MM.1S (cell line): Measurements from ENCODE around the gene HNRNPA1.
"Not testable (repeated sequence)": the region's sequence is repeated elsewhere in the genome, so short reads cannot be mapped to it uniquely, and the experiment has no call there.

ENCODE experiments used
- DNase-seq: peaks from one replicate; pipeline ENCODE4 v3.0.0-alpha.2; 2015
- H2AFZ ChIP-seq: fragments of 300-600 bp; sonication (generic); 2 replicates; pipeline ENCODE4 v1.6.0; 2016; ENCODE audit warnings: antibody characterized with exemption, low read length
- H3F3A ChIP-seq: fragments of 300-600 bp; sonication (generic); 2 replicates; pipeline ENCODE4 v1.6.1; 2016; ENCODE audit warnings: mild to moderate bottlenecking, antibody characterized with exemption, low read length, moderate library complexity, mixed read lengths; ENCODE audit not compliant: insufficient read depth
- H3K27ac ChIP-seq: fragments of 300-600 bp; sonication (generic); 2 replicates; pipeline ENCODE4 v1.5.1; 2016; ENCODE audit warnings: mild to moderate bottlenecking, low read length
- H3K27me3 ChIP-seq: fragments of 300-600 bp; sonication (generic); replicated peaks from 2 replicates; pipeline ENCODE4 v1.6.0; 2016; ENCODE audit warnings: low read length; ENCODE audit not compliant: insufficient read depth
- H3K36me3 ChIP-seq: fragments of 300-600 bp; sonication (generic); replicated peaks from 2 replicates; pipeline ENCODE4 v1.6.1; 2016; ENCODE audit warnings: mild to moderate bottlenecking, low read length, mixed read lengths; ENCODE audit not compliant: insufficient read depth
- H3K4me1 ChIP-seq: fragments of 300-600 bp; sonication (generic); 2 replicates; pipeline ENCODE4 v1.6.1; 2016; ENCODE audit warnings: low read length, mixed read lengths
- H3K4me2 ChIP-seq: fragments of 300-600 bp; sonication (generic); 2 replicates; pipeline ENCODE4 v1.6.0; 2016; ENCODE audit warnings: low read depth, low read length
- H3K4me3 ChIP-seq: fragments of 300-600 bp; sonication (generic); 2 replicates; pipeline ENCODE4 v1.5.1; 2016; ENCODE audit warnings: low read length, mixed read lengths
- H3K79me2 ChIP-seq: fragments of 300-600 bp; sonication (generic); 2 replicates; pipeline ENCODE4 v1.6.1; 2016; ENCODE audit warnings: mixed run types, low read length, mixed read lengths
- H3K9ac ChIP-seq: fragments of 300-600 bp; sonication (generic); 2 replicates; pipeline ENCODE4 v1.6.1; 2016; ENCODE audit warnings: low read length, mixed read lengths
- H3K9me2 ChIP-seq: fragments of 300-600 bp; sonication (generic); replicated peaks from 2 replicates; pipeline ENCODE4 v1.6.1; 2016; ENCODE audit warnings: mild to moderate bottlenecking, low read length, mixed read lengths; ENCODE audit not compliant: insufficient read depth
- H3K9me3 ChIP-seq: fragments of 300-600 bp; sonication (generic); replicated peaks from 2 replicates; pipeline ENCODE4 v1.6.1; 2016; ENCODE audit warnings: mild to moderate bottlenecking, low read length, mixed read lengths; ENCODE audit not compliant: insufficient read depth
- H4K20me1 ChIP-seq: fragments of 300-600 bp; sonication (generic); 2 replicates; pipeline ENCODE4 v1.6.1; 2016; ENCODE audit warnings: mild to moderate bottlenecking, low read length, moderate library complexity, mixed read lengths; ENCODE audit not compliant: insufficient read depth
- EZH2 ChIP-seq: fragments of 300-600 bp; sonication (generic); optimal IDR thresholded peaks from 2 replicates; pipeline ENCODE3; 2017; ENCODE audit warnings: low read depth, mild to moderate bottlenecking, antibody characterized with exemption, low read length, mixed read lengths
- EZH2phosphoT487 ChIP-seq: fragments of 300-600 bp; sonication (generic); IDR thresholded peaks from 2 replicates; pipeline ENCODE4 v1.6.1; 2018; ENCODE audit warnings: antibody characterized with exemption, low read length
- TF ChIP-seq, protein P1 (sequence below): fragments of 300-600 bp; sonication (generic); IDR thresholded peaks from 2 replicates; pipeline ENCODE4 v1.5.1; 2016; ENCODE audit warnings: antibody characterized with exemption, low read length, mixed read lengths

The HNRNPA1 gene

DNA sequence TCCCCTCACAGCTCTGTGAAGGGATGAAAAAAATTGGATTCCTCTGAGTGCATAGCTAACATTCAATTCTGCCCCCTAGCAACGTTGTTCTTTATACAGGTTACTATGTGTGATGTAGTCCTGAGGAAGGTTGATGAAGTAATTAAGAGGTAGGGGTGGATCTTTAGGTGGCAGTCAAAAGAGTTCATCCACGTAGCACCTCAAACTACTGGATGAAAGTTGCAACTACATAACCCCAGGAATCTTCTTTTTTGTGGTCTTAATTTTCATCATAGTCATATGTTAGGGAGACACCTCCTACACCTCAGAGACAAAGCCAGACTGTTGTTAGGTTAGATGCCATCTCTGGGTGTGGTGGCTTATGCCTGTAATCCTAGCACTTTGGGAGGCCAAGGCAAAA lies 30.5 kb downstream of the HNRNPA1 start:
- no peaks in the 10 kb centered on the region for H3K4me1 ChIP-seq
- H3F3A ChIP-seq = no peaks in the 10 kb centered on the region
- H3K4me2 ChIP-seq = no peak overlapping the region
- H3K27me3 ChIP-seq = no peaks in the 10 kb centered on the region
- no peak for DNase-seq
- no peaks in the 10 kb centered on the region for H3K79me2 ChIP-seq
- H3K9me2 ChIP-seq = no peaks in the 10 kb centered on the region
- H3K9me3 ChIP-seq = no peaks in the 10 kb centered on the region
- TF ChIP-seq, protein P1, sequence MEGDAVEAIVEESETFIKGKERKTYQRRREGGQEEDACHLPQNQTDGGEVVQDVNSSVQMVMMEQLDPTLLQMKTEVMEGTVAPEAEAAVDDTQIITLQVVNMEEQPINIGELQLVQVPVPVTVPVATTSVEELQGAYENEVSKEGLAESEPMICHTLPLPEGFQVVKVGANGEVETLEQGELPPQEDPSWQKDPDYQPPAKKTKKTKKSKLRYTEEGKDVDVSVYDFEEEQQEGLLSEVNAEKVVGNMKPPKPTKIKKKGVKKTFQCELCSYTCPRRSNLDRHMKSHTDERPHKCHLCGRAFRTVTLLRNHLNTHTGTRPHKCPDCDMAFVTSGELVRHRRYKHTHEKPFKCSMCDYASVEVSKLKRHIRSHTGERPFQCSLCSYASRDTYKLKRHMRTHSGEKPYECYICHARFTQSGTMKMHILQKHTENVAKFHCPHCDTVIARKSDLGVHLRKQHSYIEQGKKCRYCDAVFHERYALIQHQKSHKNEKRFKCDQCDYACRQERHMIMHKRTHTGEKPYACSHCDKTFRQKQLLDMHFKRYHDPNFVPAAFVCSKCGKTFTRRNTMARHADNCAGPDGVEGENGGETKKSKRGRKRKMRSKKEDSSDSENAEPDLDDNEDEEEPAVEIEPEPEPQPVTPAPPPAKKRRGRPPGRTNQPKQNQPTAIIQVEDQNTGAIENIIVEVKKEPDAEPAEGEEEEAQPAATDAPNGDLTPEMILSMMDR = no peak
- TF ChIP-seq EZH2 (no peak), EZH2phosphoT487 (no peak)
- H4K20me1 ChIP-seq = no peaks in the 10 kb centered on the region
- H3K27ac ChIP-seq = no peak overlapping the region
- H3K36me3 ChIP-seq = no peaks in the 10 kb centered on the region
- no peak overlapping the region for H3K9ac ChIP-seq
- no peak overlapping the region for H2AFZ ChIP-seq
- H3K4me3 ChIP-seq = no peak overlapping the region

GRCh38 chr12:54312309-54312708 lies 31.8 kb downstream of the HNRNPA1 start:
- H3K79me2 ChIP-seq, H4K20me1 ChIP-seq, DNase-seq, H3K4me3 ChIP-seq, H3K36me3 ChIP-seq, H3K9me2 ChIP-seq, H2AFZ ChIP-seq, H3K4me1 ChIP-seq, H3K27me3 ChIP-seq, H3F3A ChIP-seq, H3K27ac ChIP-seq, H3K9ac ChIP-seq, H3K4me2 ChIP-seq, H3K9me3 ChIP-seq: not testable (repeated sequence)

- H3K36me3 ChIP-seq = no peaks in the 10 kb centered on the region
- H3K4me2 ChIP-seq = no peak overlapping the region
- no peak overlapping the region for H2AFZ ChIP-seq
- no peaks in the 10 kb centered on the region for H3K9me3 ChIP-seq
- no peaks in the 10 kb centered on the region for H4K20me1 ChIP-seq
- no peaks in the 10 kb centered on the region for H3K9me2 ChIP-seq
- H3K4me1 ChIP-seq = no peaks in the 10 kb centered on the region
- DNase-seq = no peak
- H3K9ac ChIP-seq = no peak overlapping the region
- TF ChIP-seq EZH2phosphoT487 (no peak), EZH2 (no peak)
- TF ChIP-seq, protein P1 = no peak
- H3K4me3 ChIP-seq = no peak overlapping the region
- H3F3A ChIP-seq = no peaks in the 10 kb centered on the region
- H3K27ac ChIP-seq = no peak overlapping the region
- H3K79me2 ChIP-seq = peaks cover 12% of the 10 kb centered on the region
- no peaks in the 10 kb centered on the region for H3K27me3 ChIP-seq
Observed at GRCh38 chr12:54321363-54321762, 40.8 kb downstream of the HNRNPA1 start.

DNA sequence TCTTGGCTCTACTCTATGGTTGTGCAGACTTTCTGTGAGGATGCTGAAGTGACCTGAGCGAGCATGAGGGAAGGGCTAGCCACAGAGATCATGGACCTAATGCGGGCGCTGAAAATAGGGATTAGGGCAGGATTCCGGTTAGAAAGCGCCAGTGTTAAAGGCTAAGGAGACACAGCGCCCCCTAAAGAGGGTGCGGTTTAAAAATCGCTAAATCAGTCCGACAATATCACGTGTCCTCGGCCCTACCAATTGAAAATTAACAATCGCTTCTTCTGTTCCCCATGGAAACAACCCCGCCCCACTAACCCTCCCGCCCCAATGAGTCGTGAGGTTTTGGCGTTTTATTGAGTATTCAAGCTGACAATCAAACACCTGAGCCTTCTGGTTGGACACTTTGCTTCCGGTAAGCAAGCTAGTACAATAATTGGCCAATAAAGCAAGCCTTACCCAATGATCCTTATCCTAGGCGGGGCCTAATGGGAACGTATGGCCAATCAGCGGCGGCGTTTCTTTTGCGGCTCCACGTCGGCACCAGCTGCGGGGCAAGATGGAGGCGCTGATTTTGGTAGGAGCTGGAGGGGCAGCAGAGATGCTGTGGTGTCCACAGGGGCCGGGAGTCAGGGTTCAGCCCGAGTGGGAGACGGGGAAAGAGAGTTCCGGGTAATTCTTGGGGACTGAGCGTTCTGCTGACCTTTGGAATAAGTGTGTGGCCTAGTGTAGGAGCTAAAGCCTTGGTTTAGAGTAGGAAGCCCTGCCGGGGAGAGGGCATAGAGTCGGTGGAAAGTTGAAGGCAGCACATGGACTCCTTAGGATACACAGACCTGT lies 44.3 kb downstream of the HNRNPA1 start, which contains the start of gene COPZ1:
Gene COPZ1, plus strand, starts transcription at position 515 of the 825 bp plus-strand sequence. Its CDS starts 33 bp downstream, at position 548.
- peak within 1 kb of the TSS; percentile 81 for H3K4me2 ChIP-seq
- no peaks in the 10 kb centered on the region for H3K27me3 ChIP-seq
- no peaks in the 10 kb centered on the region for H3K9me2 ChIP-seq
- peak; percentile 99 for DNase-seq
- no peaks in the 10 kb centered on the region for H3K9me3 ChIP-seq
- H3F3A ChIP-seq = no peaks in the 10 kb centered on the region; the same call in 1 of the 2 replicates
- H3K36me3 ChIP-seq = no peaks in the 10 kb centered on the region
- H4K20me1 ChIP-seq = no peaks in the 10 kb centered on the region
- TF ChIP-seq, protein P1 = peak; percentile 77
- no peak for TF ChIP-seq EZH2
- H3K27ac ChIP-seq = peak within 1 kb of the TSS; percentile 36; the same call in 1 of the 2 replicates
- peak within 1 kb of the TSS; percentile 87 for H3K9ac ChIP-seq
- H2AFZ ChIP-seq = peak within 1 kb of the TSS; percentile 96
- H3K4me1 ChIP-seq = no peaks in the 10 kb centered on the region
- H3K79me2 ChIP-seq = peaks cover 41% of the 10 kb centered on the region
- H3K4me3 ChIP-seq = peak within 1 kb of the TSS; percentile 76

DNA sequence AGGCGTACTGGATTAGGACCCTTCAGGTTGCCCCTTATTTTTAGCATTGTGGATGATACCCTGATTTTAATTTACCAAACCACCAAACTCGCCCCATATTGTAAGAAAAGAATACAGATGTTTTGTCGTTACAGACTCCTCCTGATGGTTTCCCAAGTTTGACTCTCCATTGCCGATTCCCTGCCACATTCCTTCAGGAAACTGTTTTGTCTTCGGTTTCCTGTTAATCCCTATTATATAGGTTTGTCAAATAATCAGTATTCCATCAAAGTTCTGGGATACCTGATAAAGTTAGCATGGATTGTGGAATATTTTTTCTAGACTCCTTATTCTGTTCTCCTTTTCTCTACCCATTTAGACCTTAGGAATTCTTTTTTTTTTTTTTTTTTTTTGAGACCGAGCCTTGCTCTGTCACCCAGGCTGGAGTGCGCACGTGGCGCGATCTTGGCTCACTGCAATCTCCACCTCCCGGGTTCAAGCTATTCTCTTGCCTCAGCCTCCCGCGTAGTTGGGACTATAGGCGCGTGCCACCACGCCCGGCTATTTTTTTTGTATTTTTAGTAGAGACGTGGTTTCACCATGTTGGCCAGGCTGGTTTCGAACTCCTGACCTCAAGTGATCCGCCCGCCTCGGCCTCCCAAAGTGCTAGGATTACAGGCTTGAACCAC lies 45.0 kb downstream of the HNRNPA1 start:
- not testable (repeated sequence) for H3F3A ChIP-seq, H3K4me1 ChIP-seq, H3K9me3 ChIP-seq, H3K36me3 ChIP-seq, DNase-seq, H3K9me2 ChIP-seq, H3K27me3 ChIP-seq, H4K20me1 ChIP-seq
- peak overlapping the region; percentile 36; the same call in 1 of the 2 replicates for H3K27ac ChIP-seq
- peak overlapping the region; percentile 51; the same call in 1 of the 2 replicates for H3K4me2 ChIP-seq
- peak overlapping the region; percentile 59 for H2AFZ ChIP-seq
- peaks cover 48% of the 10 kb centered on the region for H3K79me2 ChIP-seq
- peak overlapping the region; percentile 76 for H3K4me3 ChIP-seq
- peak overlapping the region; percentile 87 for H3K9ac ChIP-seq
